GM23338 (cell line): ENCODE measurements around the gene LCE2C. TPM values are rescaled to one million over a fixed set of nuclear protein-coding genes. Genes with fewer than 3 reads are reported as not detected.
"Not testable (repeated sequence)": the region's sequence is repeated elsewhere in the genome, so short reads cannot be mapped to it uniquely, and the experiment has no call there.

Experiments used
- ATAC-seq: fragments of 200-7000 bp; cut with Tn5 transposase; 3 replicates; pipeline ENCODE4 v1.9.1; 2020
- DNase-seq: peaks from one replicate; pipeline ENCODE4 v3.0.0-alpha.2; 2015; ENCODE audit warnings: low spot score
- H2AFZ ChIP-seq: fragments of 200-600 bp; sonication (generic); 2 replicates; pipeline ENCODE4 v1.8.0; 2016; ENCODE audit warnings: antibody characterized with exemption, mild to moderate bottlenecking, moderate library complexity
- H3F3A ChIP-seq: fragments of 200-600 bp; sonication (generic); replicated peaks from 2 replicates; pipeline ENCODE4 v1.8.0; 2017; ENCODE audit warnings: antibody characterized with exemption, mixed run types, low read depth
- H3K27ac ChIP-seq: fragments of 200-600 bp; sonication (generic); 2 replicates; pipeline ENCODE4 v1.6.1; 2016; ENCODE audit warnings: low read depth
- H3K27me3 ChIP-seq: fragments of 200-600 bp; sonication (generic); 2 replicates; pipeline ENCODE4 v1.8.0; 2016; ENCODE audit warnings: mild to moderate bottlenecking, mixed run types, moderate library complexity; ENCODE audit not compliant: insufficient read depth
- H3K36me3 ChIP-seq: fragments of 200-600 bp; sonication (generic); 2 replicates; pipeline ENCODE4 v1.8.0; 2016; ENCODE audit warnings: mild to moderate bottlenecking; ENCODE audit not compliant: insufficient read depth
- H3K4me1 ChIP-seq: fragments of 200-600 bp; sonication (generic); 2 replicates; pipeline ENCODE4 v1.8.0; 2016; ENCODE audit warnings: mild to moderate bottlenecking, moderate library complexity; ENCODE audit not compliant: insufficient read depth
- H3K4me2 ChIP-seq: fragments of 200-600 bp; sonication (generic); 2 replicates; pipeline ENCODE4 v1.7.1; 2017; ENCODE audit warnings: mixed run types
- H3K4me3 ChIP-seq: fragments of 200-600 bp; sonication (generic); 2 replicates; pipeline ENCODE4 v1.6.1; 2016; ENCODE audit warnings: mixed run types
- H3K79me2 ChIP-seq: fragments of 200-600 bp; sonication (generic); replicated peaks from 2 replicates; pipeline ENCODE4 v1.8.0; 2017; ENCODE audit warnings: mild to moderate bottlenecking; ENCODE audit not compliant: insufficient read depth
- H3K9me2 ChIP-seq: fragments of 200-600 bp; sonication (generic); 2 replicates; pipeline ENCODE4 v1.8.0; 2017; ENCODE audit not compliant: insufficient read depth
- H4K20me1 ChIP-seq: fragments of 200-600 bp; sonication (generic); replicated peaks from 2 replicates; pipeline ENCODE4 v1.8.0; 2017; ENCODE audit warnings: mild to moderate bottlenecking; ENCODE audit not compliant: insufficient read depth
- H3K27ac Mint-ChIP-seq: 2 replicates; pipeline ENCODE4 v1.8.0; 2020; ENCODE audit warnings: inconsistent platforms, mild to moderate bottlenecking, moderate library complexity, mixed read lengths
- H3K27me3 Mint-ChIP-seq: 3 replicates; pipeline ENCODE4 v1.8.0; 2022; ENCODE audit warnings: low read depth, mild to moderate bottlenecking, moderate library complexity, mixed read lengths, inconsistent platforms; ENCODE audit not compliant: insufficient read depth, poor library complexity
- H3K36me3 Mint-ChIP-seq: 3 replicates; pipeline ENCODE4 v1.8.0; 2021; ENCODE audit warnings: low read depth, mild to moderate bottlenecking, inconsistent platforms, moderate library complexity, mixed read lengths
- H3K4me1 Mint-ChIP-seq: 3 replicates; pipeline ENCODE4 v1.8.0; 2020; ENCODE audit warnings: mild to moderate bottlenecking, inconsistent platforms, mixed read lengths
- H3K4me3 Mint-ChIP-seq: 3 replicates; pipeline ENCODE4 v1.8.0; 2021; ENCODE audit warnings: moderate library complexity, mild to moderate bottlenecking, inconsistent platforms, mixed read lengths
- H3K9me3 Mint-ChIP-seq: 3 replicates; pipeline ENCODE4 v1.8.0; 2020; ENCODE audit warnings: moderate library complexity, mild to moderate bottlenecking, inconsistent platforms, mixed read lengths
- CREB1 ChIP-seq: fragments of 250-450 bp; sonication (Bioruptor Pico); IDR thresholded peaks from 2 replicates; pipeline ENCODE4 v1.5.0; 2020; ENCODE audit warnings: low read depth, mild to moderate bottlenecking, moderate library complexity
- CTCF ChIP-seq, 2 experiments: fragments of 200-600 bp in 1 of 2; sonication (generic) in 1 of 2; conservative IDR thresholded peaks; 2 replicates each; pipeline versions ENCODE4 v1.5.1 to v1.6.1; 2016 to 2017; ENCODE audit warnings: antibody characterized with exemption in 2 of 2, low read depth in 2 of 2, mild to moderate bottlenecking in 2 of 2, moderate library complexity in 1 of 2
- ETS1 ChIP-seq: IDR thresholded peaks from 2 replicates; pipeline ENCODE4 v1.6.1; 2016; ENCODE audit warnings: antibody characterized with exemption
- EZH2phosphoT487 ChIP-seq: fragments of 200-600 bp; sonication (generic); IDR thresholded peaks from one replicate; pipeline ENCODE4 v1.8.1; 2018; ENCODE audit warnings: antibody characterized with exemption; ENCODE audit not compliant: unreplicated experiment
- NANOG ChIP-seq: IDR thresholded peaks from 2 replicates; pipeline ENCODE4 v1.6.1; 2016; ENCODE audit warnings: antibody characterized with exemption, borderline replicate concordance
- POLR2AphosphoS5 ChIP-seq: IDR thresholded peaks from 2 replicates; pipeline ENCODE4 v1.6.1; 2016; ENCODE audit warnings: antibody characterized with exemption, low read depth
- REST ChIP-seq: IDR thresholded peaks from one replicate; pipeline ENCODE4 v1.6.1; 2018; ENCODE audit warnings: antibody characterized with exemption; ENCODE audit not compliant: unreplicated experiment
- STAT1 ChIP-seq: IDR thresholded peaks from one replicate; pipeline ENCODE4 v1.6.1; 2016; ENCODE audit warnings: antibody characterized with exemption; ENCODE audit not compliant: unreplicated experiment
- ZNF114 ChIP-seq: fragments of 250-450 bp; sonication (Bioruptor Pico); IDR thresholded peaks from 2 replicates; pipeline ENCODE4 v1.5.0; 2020; ENCODE audit warnings: mild to moderate bottlenecking, moderate library complexity
- ZNF331 ChIP-seq: fragments of 250-450 bp; sonication (Bioruptor Pico); IDR thresholded peaks from 2 replicates; pipeline ENCODE4 v1.5.0; 2020; ENCODE audit warnings: low read depth, mild to moderate bottlenecking, moderate library complexity
- polyA plus RNA-seq: library from polyadenylated mRNA; unstranded; fragments of >200 nt; fragmentation: Nextera tagmentation; extraction: Ambion mirVana; gene quantifications from 2 replicates; pipeline ENCODE4 v1.2.1, GENCODE V29; 2016
- total RNA-seq: library from RNA; depleted of rRNA; stranded (reverse); fragments of >200 nt; shearing (Covaris generic); gene quantifications from 2 replicates; pipeline ENCODE4 v1.2.3, GENCODE V29; 2014

Gene LCE2C
- total and polyA plus RNA-seq, 2 experiments from 2014 or later = not detected

GRCh38 chr1:152683846-152684245 is 8.8 kb downstream of the LCE2C start (continued):
- TF ChIP-seq NANOG (no peak), ZNF114 (no peak), STAT1 (no peak), CREB1 (CRISPR knock-in tag) (no peak), REST (no peak)

- H3K27ac ChIP-seq, H3K4me3 Mint-ChIP-seq, H3K4me3 ChIP-seq, H3K27ac Mint-ChIP-seq, DNase-seq, H3K79me2 ChIP-seq, H3K36me3 Mint-ChIP-seq, H3K4me1 Mint-ChIP-seq, H3F3A ChIP-seq, H3K36me3 ChIP-seq, H3K27me3 Mint-ChIP-seq, H3K27me3 ChIP-seq, ATAC-seq, H4K20me1 ChIP-seq, H3K4me2 ChIP-seq, H2AFZ ChIP-seq, H3K4me1 ChIP-seq, H3K9me2 ChIP-seq: not testable (repeated sequence)
- H3K9me3 Mint-ChIP-seq = peaks cover 12% of the 10 kb centered on the region; the same call in 1 of the 3 replicates
These were observed 10.7 kb downstream of the LCE2C start, which contains the start of gene LCE2B for GRCh38 chr1:152685823-152686222. Gene LCE2B, plus strand, starts transcription at chr1:152686123. Its CDS starts 721 bp downstream, at chr1:152686844.

GRCh38 chr1:152697701-152698600 is 22.9 kb downstream of the LCE2C start, which contains the start of gene LCE2A:
Gene LCE2A, plus strand, starts transcription at chr1:152698345. Its CDS starts 557 bp downstream, at chr1:152698902.
- Histone ChIP-seq H3K9me2 (0 out of 2 replicates have a peak, but pooled peaks cover 6% of the 10 kb centered on the region), H3K79me2 (no peaks in the 10 kb centered on the region), H3K4me3 (no peak within 1 kb of the TSS), H4K20me1 (no peaks in the 10 kb centered on the region), H3K27me3 (no peaks in the 10 kb centered on the region), H3K4me2 (no peak within 1 kb of the TSS), H3K4me1 (no peaks in the 10 kb centered on the region), H3K27ac (no peak within 1 kb of the TSS), H3K36me3 (no peaks in the 10 kb centered on the region), H3F3A (no peaks in the 10 kb centered on the region), H2AFZ (no peak within 1 kb of the TSS)
- H3K4me1 Mint-ChIP-seq = no peaks in the 10 kb centered on the region
- peak; percentile 5 for DNase-seq
- peaks cover 2% of the 10 kb centered on the region for H3K27me3 Mint-ChIP-seq
- H3K9me3 Mint-ChIP-seq = peaks cover 7% of the 10 kb centered on the region
- H3K36me3 Mint-ChIP-seq = no peaks in the 10 kb centered on the region
- ATAC-seq = no peak
- H3K27ac Mint-ChIP-seq = no peak within 1 kb of the TSS
- H3K4me3 Mint-ChIP-seq = no peak within 1 kb of the TSS
- no peak for TF ChIP-seq ZNF114
- no peak for TF ChIP-seq ETS1
- no peak for TF ChIP-seq EZH2phosphoT487
- TF ChIP-seq ZNF331 (CRISPR knock-in tag) = no peak
- TF ChIP-seq POLR2AphosphoS5 = no peak
- TF ChIP-seq STAT1 = no peak
- no peak for TF ChIP-seq REST
- TF ChIP-seq CTCF (conservative IDR thresholded peaks at IDR 0.05; ENCODE audit: low read depth in 2 of 2) = no peak
